Measurements from ENCODE around the gene PRR23E.

DNA sequence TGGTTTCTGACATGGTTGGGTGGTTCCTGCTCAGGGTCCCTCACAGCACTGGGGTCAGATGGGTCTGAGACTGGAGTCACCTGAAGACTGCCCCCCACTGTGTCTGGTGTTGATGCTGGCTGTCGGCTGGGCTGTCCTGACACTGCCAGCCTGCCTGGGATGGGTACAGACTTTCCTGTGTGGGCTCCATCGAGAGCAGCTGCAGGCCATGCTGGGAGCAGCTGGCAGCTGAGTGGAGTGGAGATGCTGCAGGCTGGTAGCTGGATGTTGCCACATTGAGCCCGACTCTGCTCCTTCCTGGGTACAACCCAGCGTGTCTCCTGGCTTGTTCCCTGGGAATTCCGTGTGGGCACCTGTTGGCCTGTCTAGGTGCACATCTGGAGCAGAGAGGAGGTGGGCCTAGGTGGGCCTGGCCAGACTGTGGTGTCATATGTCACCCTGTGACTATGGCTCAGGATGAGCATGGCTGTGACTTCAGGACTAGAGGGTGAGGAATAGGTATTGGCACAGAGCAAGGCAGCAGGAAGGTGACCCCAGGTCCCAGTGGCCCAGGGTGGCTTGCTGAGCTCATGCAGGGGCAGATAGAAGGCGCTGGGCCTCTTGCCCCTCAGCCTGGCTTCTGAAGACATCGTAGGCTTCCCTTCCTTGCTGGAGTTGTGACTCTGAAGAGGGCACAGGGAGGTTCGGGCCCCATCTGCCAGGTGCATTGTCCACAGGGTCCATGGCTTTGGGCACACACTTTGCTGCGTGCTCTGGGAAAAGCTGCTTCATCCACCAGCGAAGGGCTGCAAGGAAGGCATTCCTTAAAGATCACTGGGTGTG is 40.0 kb upstream of the PRR23E start:
- no peak for TF ChIP-seq POLR2AphosphoS5 (IDR thresholded peaks at IDR 0.05; ENCODE audit: low read depth)
- TF ChIP-seq SPI1 (IDR thresholded peaks at IDR 0.05; ENCODE audit: borderline replicate concordance, low read depth) = no peak
